ENCODE data around the gene GLRX3.

GLRX3 gene

DNA sequence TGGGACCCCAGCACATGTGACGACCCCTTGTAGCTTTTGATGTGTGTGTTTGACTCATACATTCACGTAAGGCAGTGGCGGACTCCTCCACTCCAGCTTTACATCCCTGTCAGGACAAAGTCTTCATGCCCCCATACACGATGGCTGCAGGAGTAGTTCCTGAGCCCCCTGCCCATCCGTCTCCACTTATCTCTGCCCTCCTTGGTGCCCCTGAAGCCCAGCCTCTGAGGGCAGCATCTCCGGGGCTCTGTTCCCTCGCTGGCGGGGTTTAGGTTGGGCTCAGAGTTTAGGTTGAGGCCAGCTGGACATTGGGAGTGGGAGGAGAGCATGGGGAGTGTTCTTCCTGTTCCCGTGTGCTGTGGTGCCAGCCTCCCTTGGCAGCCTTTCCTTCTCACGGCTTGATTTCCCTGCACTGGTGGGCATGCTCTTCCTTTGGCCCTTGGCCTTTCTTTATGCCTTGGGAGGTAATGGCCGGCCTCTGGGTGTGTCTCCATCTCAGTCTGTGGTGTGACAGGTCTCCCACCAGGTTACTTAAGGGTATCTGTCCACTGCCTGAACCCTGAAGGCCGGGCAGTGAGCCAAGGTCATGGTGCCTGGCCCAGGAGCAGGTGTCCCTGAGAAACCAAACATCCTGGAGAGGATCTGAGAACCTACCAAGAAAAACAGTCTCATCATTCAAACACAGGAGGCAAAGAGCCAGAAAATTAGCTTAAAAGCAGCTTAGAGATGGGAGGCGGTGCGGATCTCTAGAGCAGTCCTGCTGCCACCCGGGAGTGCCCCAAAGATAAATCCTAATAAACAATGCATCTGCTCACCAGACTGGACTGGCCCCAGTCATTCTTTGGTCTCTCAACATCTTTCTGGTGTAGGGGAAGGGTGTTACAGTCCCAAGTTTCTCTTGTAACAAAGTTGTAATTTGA lies 85.5 kb downstream of the GLRX3 start:
- peaks cover 4% of the 10 kb centered on the region for H3K9me3 Mint-ChIP-seq
- H3K27ac Mint-ChIP-seq = no peak overlapping the region
- no peaks in the 10 kb centered on the region for H3K36me3 Mint-ChIP-seq (ENCODE audit: low read depth)
- peaks cover 4% of the 10 kb centered on the region for H3K27me3 Mint-ChIP-seq (ENCODE audit: low read depth, poor library complexity)
- H3K4me1 Mint-ChIP-seq = peaks cover 4% of the 10 kb centered on the region
- H3K4me3 Mint-ChIP-seq = no peak overlapping the region
- TF ChIP-seq, protein P1, sequence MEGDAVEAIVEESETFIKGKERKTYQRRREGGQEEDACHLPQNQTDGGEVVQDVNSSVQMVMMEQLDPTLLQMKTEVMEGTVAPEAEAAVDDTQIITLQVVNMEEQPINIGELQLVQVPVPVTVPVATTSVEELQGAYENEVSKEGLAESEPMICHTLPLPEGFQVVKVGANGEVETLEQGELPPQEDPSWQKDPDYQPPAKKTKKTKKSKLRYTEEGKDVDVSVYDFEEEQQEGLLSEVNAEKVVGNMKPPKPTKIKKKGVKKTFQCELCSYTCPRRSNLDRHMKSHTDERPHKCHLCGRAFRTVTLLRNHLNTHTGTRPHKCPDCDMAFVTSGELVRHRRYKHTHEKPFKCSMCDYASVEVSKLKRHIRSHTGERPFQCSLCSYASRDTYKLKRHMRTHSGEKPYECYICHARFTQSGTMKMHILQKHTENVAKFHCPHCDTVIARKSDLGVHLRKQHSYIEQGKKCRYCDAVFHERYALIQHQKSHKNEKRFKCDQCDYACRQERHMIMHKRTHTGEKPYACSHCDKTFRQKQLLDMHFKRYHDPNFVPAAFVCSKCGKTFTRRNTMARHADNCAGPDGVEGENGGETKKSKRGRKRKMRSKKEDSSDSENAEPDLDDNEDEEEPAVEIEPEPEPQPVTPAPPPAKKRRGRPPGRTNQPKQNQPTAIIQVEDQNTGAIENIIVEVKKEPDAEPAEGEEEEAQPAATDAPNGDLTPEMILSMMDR (IDR thresholded peaks at IDR 0.05) = no peak
- no peak for DNase-seq

DNA sequence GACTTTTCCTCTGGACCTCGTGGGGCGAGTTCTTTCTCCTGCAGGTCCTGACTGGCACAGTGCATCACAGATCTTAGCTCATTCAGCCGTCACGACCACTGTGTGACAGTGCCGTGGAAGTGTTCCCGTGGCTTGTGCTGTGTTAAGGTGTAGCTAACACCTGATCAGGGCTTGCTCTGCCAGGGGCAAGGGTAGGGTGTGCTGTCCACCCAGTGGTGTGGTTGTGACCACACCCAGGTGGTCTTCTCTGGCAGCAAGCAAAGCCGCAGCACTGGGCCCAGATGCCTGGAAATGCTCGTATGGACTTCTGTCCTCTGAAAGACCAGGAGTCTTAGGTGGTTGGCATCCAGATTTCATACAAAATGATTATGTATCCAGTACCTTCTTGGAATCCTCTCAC lies 86.2 kb downstream of the GLRX3 start:
- H3K4me1 Mint-ChIP-seq = peaks cover 4% of the 10 kb centered on the region
- peaks cover 11% of the 10 kb centered on the region for H3K9me3 Mint-ChIP-seq
- H3K27ac Mint-ChIP-seq = no peak overlapping the region
- H3K27me3 Mint-ChIP-seq (ENCODE audit: low read depth, poor library complexity) = peaks cover 6% of the 10 kb centered on the region
- no peak overlapping the region for H3K4me3 Mint-ChIP-seq
- DNase-seq = no peak
- H3K36me3 Mint-ChIP-seq (ENCODE audit: low read depth) = peaks cover 2% of the 10 kb centered on the region
- TF ChIP-seq, protein P1 (IDR thresholded peaks at IDR 0.05) = no peak

DNA sequence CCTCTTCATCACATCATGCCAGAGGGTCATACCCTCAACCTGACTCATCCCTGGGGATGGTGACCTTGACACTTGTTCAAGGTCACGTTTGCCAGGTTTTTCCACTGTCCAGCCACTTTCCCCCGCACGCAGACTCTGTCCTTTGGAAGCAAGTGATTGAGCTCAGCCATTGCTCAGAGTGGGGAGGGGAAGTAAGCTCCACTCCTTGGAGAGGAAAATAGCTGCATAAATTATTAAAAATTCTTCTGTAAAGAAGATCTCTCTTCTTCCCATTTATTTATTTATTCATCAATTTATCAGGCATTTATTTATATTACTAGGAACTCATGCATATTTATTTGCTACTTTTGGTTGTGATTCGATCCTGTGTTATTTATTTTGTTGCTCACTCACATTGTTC lies 88.0 kb downstream of the GLRX3 start:
- TF ChIP-seq, protein P1 (IDR thresholded peaks at IDR 0.05) = no peak

DNA sequence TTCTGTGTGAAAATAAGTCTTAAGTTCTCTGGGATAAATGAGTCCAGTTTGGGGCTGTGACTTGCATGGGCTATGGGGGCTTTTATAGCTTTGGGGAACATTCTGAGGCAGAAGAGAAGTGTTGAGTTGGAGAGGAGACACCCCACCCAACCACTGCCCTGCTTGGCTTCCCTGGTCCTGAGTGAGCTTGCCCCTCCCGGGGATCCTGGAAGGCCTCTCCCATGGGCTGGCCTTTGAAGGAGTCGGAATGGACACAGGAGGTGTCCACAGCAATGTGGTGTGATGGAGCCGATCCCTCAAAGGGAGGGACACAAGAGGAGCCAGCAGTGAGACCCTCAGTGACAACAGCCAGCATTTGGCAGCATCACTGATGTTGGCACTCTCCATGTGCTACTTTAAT lies 89.8 kb downstream of the GLRX3 start:
- no peaks in the 10 kb centered on the region for H3K4me1 Mint-ChIP-seq
- H3K27me3 Mint-ChIP-seq (ENCODE audit: low read depth, poor library complexity) = peaks cover 13% of the 10 kb centered on the region
- TF ChIP-seq, protein P1 (IDR thresholded peaks at IDR 0.05) = no peak
- no peak overlapping the region for H3K27ac Mint-ChIP-seq
- no peak for DNase-seq
- peaks cover 4% of the 10 kb centered on the region for H3K36me3 Mint-ChIP-seq (ENCODE audit: low read depth)
- no peak overlapping the region for H3K4me3 Mint-ChIP-seq
- peaks cover 31% of the 10 kb centered on the region for H3K9me3 Mint-ChIP-seq

More for the DNA sequence above, 88.0 kb downstream of the GLRX3 start:
- Mint-ChIP-seq H3K4me1 (no peaks in the 10 kb centered on the region), H3K9me3 (peaks cover 26% of the 10 kb centered on the region), H3K27ac (no peak overlapping the region), H3K27me3 (ENCODE audit: low read depth, poor library complexity) (peaks cover 6% of the 10 kb centered on the region), H3K36me3 (ENCODE audit: low read depth) (peaks cover 4% of the 10 kb centered on the region), H3K4me3 (no peak overlapping the region)
- DNase-seq = no peak

DNA sequence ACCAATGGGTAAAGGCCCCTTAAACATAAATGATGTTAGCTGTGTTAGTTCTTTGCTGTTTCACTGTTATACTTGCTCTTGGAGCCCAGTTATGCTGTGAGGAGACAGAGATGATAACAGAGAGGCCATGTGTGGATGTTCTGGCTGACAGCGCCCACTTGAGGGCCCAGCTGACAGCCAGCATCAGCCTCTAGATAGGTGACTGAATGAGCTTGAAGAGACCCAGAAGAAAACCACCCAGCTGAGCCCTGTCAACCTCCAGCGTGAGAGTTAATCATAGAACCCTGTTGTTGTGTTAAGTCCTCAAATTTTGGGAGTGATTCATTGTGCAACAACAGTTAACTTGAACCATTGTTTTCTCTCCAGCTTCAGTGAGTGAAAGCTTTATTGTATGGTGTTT lies 91.7 kb downstream of the GLRX3 start:
- Mint-ChIP-seq H3K4me3 (no peak overlapping the region), H3K9me3 (peaks cover 31% of the 10 kb centered on the region), H3K27me3 (ENCODE audit: low read depth, poor library complexity) (peaks cover 13% of the 10 kb centered on the region), H3K4me1 (peaks cover 12% of the 10 kb centered on the region), H3K36me3 (ENCODE audit: low read depth) (peaks cover 4% of the 10 kb centered on the region), H3K27ac (no peak overlapping the region)
- TF ChIP-seq, protein P1 (IDR thresholded peaks at IDR 0.05) = no peak
- DNase-seq = no peak
